HG03159 (cell line): Measurements from ENCODE around the gene CDON.
"Not testable (repeated sequence)": the region's sequence is repeated elsewhere in the genome, so short reads cannot be mapped to it uniquely, and the experiment has no call there.

Experiments
- ATAC-seq: cut with Tn5 transposase; IDR thresholded peaks from one replicate; pipeline ENCODE4 v1.9.1; 2021; ENCODE audit warnings: mild to moderate bottlenecking, moderate library complexity; ENCODE audit not compliant: unreplicated experiment

The CDON gene

DNA sequence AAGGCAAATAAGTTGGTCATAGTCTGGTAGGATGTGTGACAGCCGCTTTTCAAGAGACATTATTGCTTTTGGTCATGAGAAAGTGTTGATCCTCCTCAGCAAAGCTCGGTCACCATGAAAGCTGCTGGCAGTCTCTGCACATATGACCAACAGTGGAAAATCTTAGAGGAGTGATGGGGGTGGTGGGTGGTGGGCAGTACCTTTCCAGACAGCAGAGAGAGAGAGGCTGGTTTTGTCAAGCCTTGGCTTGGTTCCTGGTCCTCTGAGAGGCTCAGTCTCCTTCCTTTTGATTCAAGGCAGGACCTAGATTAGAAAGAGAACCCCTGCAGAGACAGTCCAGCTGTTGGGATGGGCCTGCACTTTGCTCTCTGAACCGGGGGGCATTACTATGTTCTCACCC is 136.9 kb downstream of the CDON start:
- no peak for ATAC-seq

- ATAC-seq, result no peak
Observed at GRCh38 chr11:125925247-125925740, 137.4 kb downstream of the CDON start.

GRCh38 chr11:125924384-125925007 is 138.2 kb downstream of the CDON start:
- no peak for ATAC-seq

GRCh38 chr11:125923633-125924032 is 139.0 kb downstream of the CDON start:
- ATAC-seq, result no peak

GRCh38 chr11:125923012-125923579 is 139.6 kb downstream of the CDON start:
- ATAC-seq, result no peak

GRCh38 chr11:125922156-125922555 is 140.5 kb downstream of the CDON start:
- no peak for ATAC-seq

DNA sequence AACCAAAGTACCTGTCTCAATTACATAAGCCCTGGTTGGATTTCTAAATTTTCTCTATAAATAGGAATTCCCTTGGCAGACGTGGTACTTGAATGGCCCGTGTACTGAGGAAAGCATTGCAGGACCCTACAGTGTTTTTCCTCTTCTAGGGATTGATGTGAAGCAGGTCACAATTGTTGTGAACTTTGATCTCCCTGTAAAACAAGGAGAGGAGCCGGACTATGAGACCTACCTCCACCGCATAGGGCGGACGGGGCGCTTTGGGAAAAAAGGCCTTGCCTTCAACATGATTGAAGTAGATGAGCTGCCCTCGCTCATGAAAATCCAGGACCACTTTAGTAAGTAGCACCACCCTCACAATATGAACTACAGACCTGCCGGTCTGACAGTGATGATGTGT is 141.6 kb downstream of the CDON start:
- no peak for ATAC-seq

GRCh38 chr11:125918140-125918840 is 144.4 kb downstream of the CDON start:
- ATAC-seq, result no peak

DNA sequence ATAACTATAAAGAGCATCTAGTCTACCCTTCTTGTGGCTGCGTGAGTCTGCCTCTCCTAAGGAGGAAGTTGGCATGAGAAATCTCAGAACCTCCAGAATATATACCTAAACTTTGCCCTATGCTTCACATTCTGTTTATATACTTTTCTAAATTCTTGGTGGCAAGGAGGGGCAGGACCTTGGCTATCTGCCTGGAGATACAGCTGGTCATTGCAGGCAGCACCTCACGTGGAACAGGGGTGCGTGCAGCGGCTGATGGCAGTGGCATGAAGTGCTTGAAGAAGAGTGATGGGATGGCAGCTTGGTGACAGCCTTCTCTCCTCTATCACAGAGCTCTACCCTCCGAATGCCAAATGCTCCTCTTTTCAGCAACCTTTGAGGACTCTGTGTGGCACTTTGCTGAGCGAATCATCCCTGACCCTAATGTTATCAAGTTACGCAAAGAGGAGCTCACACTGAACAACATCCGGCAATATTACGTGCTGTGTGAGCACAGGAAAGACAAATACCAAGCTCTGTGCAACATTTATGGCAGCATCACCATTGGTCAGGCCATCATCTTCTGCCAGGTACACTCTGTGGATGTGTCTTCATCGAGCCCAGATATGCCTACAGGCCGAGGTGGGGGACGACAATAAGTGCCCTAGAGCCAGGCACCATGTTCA is 145.9 kb downstream of the CDON start:
- no peak for ATAC-seq

- not testable (repeated sequence) for ATAC-seq
Observed at GRCh38 chr11:125914601-125915000, 148.1 kb downstream of the CDON start.

- no peak for ATAC-seq
Observed at GRCh38 chr11:125910226-125910849, 152.3 kb downstream of the CDON start.
